Measurements from ENCODE around the gene TRIM47.
"Not testable (repeated sequence)": the region's sequence is repeated elsewhere in the genome, so short reads cannot be mapped to it uniquely, and the experiment has no call there.

Gene TRIM47

GRCh38 chr17:75870228-75870627 lies 8.2 kb downstream of the TRIM47 start:
- not testable (repeated sequence) for DNase-seq (ENCODE audit: low spot score)

GRCh38 chr17:75869282-75870141 lies 8.9 kb downstream of the TRIM47 start:
- peak; percentile 76 for DNase-seq (ENCODE audit: low spot score)

- not testable (repeated sequence) for DNase-seq (ENCODE audit: low spot score)
These were observed 9.6 kb downstream of the TRIM47 start for GRCh38 chr17:75868730-75869281.

- not testable (repeated sequence) for DNase-seq (ENCODE audit: low spot score)
These were observed 12.8 kb downstream of the TRIM47 start for GRCh38 chr17:75865404-75866188.

GRCh38 chr17:75864887-75865286 lies 13.5 kb downstream of the TRIM47 start:
- not testable (repeated sequence) for DNase-seq (ENCODE audit: low spot score)

- DNase-seq (ENCODE audit: low spot score): peak; percentile 77
These were observed 13.9 kb downstream of the TRIM47 start for GRCh38 chr17:75864448-75864871.

- peak; percentile 60 for DNase-seq (ENCODE audit: low spot score)
These were observed 16.5 kb downstream of the TRIM47 start for GRCh38 chr17:75861927-75862317.

- DNase-seq (ENCODE audit: low spot score): not testable (repeated sequence)
These were observed 19.0 kb downstream of the TRIM47 start for GRCh38 chr17:75859358-75859757.

- no peak for DNase-seq (ENCODE audit: low spot score)
These were observed 22.2 kb downstream of the TRIM47 start for GRCh38 chr17:75856062-75856756.

GRCh38 chr17:75855310-75856061 lies 22.9 kb downstream of the TRIM47 start, which contains the start of gene WBP2:
Gene WBP2 (minus strand): TSS chr17:75855335. CDS start chr17:75855297, 38 bp downstream.
- peak; percentile 98 for DNase-seq (ENCODE audit: low spot score)

GRCh38 chr17:75854881-75855309 lies 23.5 kb downstream of the TRIM47 start:
- DNase-seq (ENCODE audit: low spot score): no peak

GRCh38 chr17:75854101-75854748 lies 24.2 kb downstream of the TRIM47 start:
- DNase-seq (ENCODE audit: low spot score): peak; percentile 77

GRCh38 chr17:75853433-75853832 lies 24.9 kb downstream of the TRIM47 start:
- DNase-seq (ENCODE audit: low spot score): peak; percentile 53

GRCh38 chr17:75851693-75851991 lies 26.7 kb downstream of the TRIM47 start:
- DNase-seq (ENCODE audit: low spot score): not testable (repeated sequence)

- no peak for DNase-seq (ENCODE audit: low spot score)
These were observed 27.3 kb downstream of the TRIM47 start for GRCh38 chr17:75850928-75851692.

GRCh38 chr17:75849724-75850123 lies 28.7 kb downstream of the TRIM47 start:
- DNase-seq (ENCODE audit: low spot score): no peak

GRCh38 chr17:75849279-75849646 lies 29.1 kb downstream of the TRIM47 start:
- no peak for DNase-seq (ENCODE audit: low spot score)

- no peak for DNase-seq (ENCODE audit: low spot score)
These were observed 29.7 kb downstream of the TRIM47 start for GRCh38 chr17:75848523-75849278.

Data from AG20443 (cell line).